ENCODE data around the gene CST7.

The CST7 gene

GRCh38 chr20:24962510-24962909 lies 13.4 kb downstream of the CST7 start:
- TF ChIP-seq, protein P1, sequence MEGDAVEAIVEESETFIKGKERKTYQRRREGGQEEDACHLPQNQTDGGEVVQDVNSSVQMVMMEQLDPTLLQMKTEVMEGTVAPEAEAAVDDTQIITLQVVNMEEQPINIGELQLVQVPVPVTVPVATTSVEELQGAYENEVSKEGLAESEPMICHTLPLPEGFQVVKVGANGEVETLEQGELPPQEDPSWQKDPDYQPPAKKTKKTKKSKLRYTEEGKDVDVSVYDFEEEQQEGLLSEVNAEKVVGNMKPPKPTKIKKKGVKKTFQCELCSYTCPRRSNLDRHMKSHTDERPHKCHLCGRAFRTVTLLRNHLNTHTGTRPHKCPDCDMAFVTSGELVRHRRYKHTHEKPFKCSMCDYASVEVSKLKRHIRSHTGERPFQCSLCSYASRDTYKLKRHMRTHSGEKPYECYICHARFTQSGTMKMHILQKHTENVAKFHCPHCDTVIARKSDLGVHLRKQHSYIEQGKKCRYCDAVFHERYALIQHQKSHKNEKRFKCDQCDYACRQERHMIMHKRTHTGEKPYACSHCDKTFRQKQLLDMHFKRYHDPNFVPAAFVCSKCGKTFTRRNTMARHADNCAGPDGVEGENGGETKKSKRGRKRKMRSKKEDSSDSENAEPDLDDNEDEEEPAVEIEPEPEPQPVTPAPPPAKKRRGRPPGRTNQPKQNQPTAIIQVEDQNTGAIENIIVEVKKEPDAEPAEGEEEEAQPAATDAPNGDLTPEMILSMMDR (IDR thresholded peaks at IDR 0.05) = no peak

GRCh38 chr20:24963672-24964505 lies 14.8 kb downstream of the CST7 start:
- TF ChIP-seq, protein P1 (IDR thresholded peaks at IDR 0.05) = no peak

DNA sequence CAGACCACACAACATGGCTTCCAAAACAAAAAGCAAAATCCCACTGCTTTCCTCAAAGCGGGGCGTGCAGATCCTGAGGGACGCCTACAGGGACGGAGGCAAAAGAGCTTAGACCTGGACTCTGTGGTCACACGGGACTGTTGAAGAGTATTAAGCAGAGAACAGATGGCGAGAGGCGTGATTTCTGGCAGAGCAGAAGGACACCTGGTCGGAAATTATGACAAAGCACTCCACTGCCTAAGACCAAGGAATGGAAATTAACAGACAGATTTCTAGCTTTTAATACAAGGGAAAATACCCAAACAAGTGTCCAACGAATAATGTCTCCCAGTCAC lies 15.4 kb downstream of the CST7 start:
- TF ChIP-seq, protein P1 (IDR thresholded peaks at IDR 0.05) = no peak

GRCh38 chr20:24965065-24965919 lies 16.2 kb downstream of the CST7 start:
- TF ChIP-seq, protein P1 (IDR thresholded peaks at IDR 0.05) = no peak

DNA sequence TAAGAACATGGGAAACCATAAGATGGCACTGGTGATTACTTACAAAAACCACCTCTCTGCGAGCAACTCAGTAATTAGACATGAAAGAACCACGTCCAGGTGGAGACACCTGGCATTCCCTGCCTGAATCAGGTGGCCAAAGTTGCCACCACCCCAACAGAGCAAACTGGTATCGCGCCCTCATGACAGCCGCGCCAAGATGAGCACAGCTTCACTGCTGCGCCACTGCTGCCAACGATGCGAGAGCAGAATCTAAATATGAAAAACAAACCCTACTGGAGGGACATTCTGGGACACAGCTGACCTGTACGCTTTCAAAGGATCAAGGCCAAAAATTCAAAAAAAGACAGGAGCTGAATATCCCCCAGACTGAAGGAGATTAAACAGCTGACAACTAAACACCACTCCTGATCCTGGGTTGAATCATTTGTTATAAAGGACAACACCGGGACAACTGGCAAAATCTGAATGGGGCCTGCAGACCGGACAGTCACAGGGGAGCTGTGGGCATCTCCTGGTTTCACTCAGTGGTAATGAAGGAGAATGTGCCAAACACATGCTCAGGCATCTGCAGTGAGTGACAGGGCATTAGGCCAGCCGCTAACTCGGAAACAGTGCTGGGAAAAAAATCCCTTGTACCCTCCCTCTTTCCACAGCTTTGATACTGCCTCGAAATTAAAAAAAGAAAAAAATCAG lies 17.4 kb downstream of the CST7 start:
- TF ChIP-seq, protein P1 (IDR thresholded peaks at IDR 0.05) = no peak

GRCh38 chr20:24968278-24968800 lies 19.3 kb downstream of the CST7 start:
- TF ChIP-seq, protein P1 (IDR thresholded peaks at IDR 0.05) = no peak
